ENCODE data around the gene MFSD8.

GRCh38 chr4:127888559-127888958 lies 76.4 kb downstream of the MFSD8 start:
- no peak for TF ChIP-seq CTCF (conservative IDR thresholded peaks at IDR 0.05 in 1 of 2, IDR thresholded peaks at IDR 0.05 in 1 of 2; ENCODE audit: low read depth in 1 of 2, low read length in 2 of 2)
- no peak for TF ChIP-seq EZH2 (IDR thresholded peaks at IDR 0.05; ENCODE audit: low read length, missing control alignments)

Data from fibroblast of lung (primary cell).